HG02678 (cell line): ENCODE data around the gene ADGRV1.

Source experiments
- ATAC-seq: cut with Tn5 transposase; IDR thresholded peaks from one replicate; pipeline ENCODE4 v1.9.1; 2021; ENCODE audit warnings: mild to moderate bottlenecking, moderate library complexity; ENCODE audit not compliant: unreplicated experiment

Gene ADGRV1

DNA sequence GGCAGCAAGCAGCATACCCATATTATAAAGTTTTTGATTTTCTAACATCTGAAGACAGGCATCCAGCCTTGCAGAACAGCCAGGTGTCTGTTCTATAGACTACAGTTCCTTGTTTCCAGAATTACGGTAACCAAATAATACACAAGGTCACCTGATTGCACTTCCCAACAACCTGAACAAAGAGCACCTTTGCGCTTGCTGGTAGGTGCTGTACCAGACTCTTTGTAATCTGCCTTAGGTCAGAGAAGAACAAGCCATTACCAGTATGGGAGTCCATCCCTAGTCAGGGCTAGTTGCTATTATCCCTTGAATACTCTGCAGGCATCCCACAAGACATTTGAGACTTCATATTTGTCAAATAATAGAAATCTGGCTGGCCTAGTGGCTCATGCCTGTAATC, 568.3 kb downstream of the ADGRV1 start:
- no peak for ATAC-seq

DNA sequence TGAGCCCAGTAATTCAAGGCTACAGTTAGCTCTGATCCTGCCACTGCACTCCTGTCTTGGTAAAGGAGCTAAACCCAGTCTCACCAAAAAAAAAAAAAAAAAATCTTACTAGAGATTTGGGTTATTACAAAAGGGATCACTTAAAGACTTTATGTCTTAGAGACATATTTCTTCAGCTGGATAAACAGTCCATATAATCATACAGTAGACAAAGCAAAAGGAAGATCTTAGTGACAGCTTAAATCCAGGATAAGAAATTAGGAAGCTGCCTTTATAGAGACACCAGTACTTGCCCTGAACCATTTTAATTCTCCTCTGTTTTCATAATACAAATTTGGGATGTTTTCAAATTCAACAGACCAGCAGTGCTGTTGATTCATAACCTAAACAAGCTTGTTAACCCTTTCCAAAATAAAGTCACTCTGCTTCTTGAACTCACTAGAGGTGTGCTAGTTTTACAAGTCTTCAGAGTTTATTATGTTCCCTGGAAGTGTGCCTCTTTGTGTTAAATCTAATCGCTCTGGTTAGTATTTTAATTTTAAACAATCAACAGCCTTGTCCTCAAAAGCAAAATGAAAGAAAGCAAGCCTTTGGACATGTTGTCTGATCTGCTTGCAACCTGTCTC, 569.0 kb downstream of the ADGRV1 start:
- ATAC-seq: no peak

DNA sequence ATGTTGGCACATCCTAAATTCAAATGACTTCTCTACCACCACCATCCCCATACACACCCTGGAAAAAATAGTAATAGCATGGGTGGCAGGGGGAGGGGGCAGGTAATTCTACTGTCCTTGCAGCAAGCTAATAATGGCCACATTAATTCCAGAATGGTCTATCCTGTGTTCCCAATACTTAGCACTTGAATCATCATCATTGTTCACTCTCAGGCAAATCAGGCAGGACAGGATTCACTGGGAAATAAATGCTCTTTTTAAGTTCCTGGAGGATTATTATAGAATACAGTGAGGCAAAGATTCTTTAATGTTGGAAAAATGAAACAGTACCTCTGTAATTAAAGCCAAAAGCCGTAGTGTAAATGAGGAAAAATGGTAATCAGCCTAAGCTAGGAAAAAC, 570.0 kb downstream of the ADGRV1 start:
- no peak for ATAC-seq

DNA sequence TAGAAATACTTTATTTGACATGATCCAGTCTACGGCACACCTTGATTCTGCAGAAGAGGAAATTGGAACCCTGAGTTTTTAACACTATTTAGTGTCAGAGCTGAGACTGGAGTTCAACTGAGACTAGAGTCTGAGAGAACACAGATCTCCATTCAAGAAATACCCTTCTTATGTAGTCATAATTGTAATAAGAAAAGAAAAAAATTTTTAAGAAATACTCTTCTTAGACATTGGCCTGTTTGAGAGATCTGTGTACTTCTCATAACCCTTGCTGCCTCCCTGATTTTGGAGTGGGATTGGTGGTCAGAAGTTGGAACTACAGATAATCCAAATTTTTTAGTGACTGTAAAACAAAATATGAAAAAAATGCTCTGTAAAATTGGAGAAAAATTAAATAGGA, 571.2 kb downstream of the ADGRV1 start:
- no peak for ATAC-seq

DNA sequence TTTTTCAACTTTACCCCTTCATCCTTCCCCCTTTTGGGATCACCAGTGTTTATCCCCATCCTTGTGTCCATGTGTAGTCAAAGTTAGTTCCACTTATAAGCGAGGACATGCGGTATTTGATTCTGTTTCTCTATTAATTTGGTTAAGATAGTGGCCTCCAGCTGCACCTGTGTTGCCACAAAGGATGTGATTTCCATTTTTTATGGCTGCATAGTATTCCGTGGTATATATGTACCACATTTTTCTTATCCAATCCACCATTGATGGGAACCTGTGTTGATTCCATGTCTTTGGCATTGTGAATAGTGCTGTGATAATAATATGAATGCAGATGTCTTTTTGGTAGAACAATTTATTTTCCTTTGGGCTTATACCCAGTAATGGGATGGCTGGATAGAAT, 572.2 kb downstream of the ADGRV1 start:
- no peak for ATAC-seq

DNA sequence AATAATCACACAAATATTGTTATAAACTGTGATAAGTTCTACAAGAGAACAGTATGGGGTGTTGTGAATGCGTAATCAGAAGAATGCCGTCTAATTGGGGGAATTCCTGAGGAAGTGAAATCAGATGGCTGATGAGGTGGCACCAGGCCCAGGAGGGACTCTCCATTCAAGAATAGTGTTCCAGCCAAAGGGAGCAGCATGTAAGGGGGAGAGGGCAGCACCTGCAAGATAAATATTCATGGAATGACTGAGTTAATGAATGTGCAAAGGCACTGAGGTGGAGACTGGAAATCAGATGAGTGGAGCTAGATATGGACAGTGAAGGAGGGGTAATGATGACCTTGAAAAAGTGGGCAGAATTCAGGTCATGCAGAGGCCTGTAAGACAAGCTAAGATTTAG, 574.0 kb downstream of the ADGRV1 start:
- peak; percentile 69 for ATAC-seq

DNA sequence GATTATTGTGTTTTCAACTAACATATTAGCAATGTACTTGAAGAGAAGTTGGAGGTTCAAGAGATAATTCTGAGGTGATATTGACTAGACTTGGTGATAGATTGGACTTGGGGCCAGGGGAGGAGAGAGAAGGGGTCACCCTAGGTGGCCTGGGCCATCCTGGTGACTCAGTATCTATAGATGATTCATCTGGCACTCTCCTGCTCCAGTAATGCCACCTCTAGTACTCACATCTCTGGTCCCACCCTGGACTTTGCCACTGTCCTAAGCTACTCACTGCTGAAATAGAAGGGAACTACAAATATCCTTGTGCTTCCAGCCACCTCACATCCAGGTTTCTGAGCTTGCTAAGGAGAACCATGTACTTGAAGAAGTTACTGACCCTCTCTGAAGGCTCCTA, 574.6 kb downstream of the ADGRV1 start:
- ATAC-seq: no peak

DNA sequence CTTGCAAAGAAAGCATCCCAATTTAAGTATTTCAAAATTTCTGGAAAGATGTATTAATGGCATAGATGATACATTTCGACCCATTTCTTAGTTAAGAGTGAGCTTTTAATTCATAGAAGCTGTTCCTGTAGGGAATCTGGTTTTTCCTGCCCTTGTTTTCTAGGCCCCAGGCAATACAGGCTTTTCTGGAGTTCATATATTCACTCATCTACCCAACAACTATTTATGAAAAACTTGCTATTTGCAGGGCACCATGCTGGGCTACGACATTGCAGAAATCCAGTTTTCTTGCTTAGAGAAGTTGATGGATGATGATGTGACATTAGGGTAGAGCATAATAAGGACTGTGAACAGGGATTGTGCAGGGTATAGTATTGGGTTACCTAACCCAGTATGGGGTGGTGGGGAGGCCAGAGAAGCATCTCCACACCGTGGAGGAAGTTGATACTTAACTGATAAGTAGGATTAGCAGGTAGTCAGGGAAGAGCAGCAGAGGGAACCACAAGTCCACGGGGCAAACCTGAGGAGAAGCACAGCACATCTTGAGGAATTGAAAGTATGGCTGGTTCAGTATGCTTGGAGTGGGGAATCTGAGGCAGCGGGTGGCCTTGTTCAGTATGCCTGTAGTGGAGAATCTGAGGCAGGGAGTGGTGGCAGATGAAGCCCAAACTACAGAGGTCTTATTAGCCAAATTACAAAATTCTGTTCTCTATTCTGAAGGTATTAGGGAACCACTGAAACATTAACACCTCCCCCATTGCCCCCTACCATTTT, 577.1 kb downstream of the ADGRV1 start:
- no peak for ATAC-seq

DNA sequence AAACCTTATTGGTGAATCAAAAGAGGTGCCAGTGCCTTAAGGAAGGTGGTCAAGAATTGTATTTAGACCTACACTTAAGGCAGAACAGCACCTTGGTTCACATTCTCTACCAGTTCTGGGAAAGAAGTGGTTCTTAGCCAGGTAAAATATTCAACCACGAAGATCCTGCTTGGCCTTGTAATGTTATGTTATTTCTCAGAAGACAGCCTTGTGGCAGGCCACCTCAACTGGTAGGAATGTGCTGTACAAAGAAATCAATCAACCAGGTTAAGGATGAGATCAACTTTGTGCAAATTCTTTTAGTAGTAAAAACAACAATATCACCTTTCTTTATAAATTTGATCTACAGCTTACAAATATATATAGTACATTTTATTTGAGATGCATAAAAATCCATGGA, 577.7 kb downstream of the ADGRV1 start:
- no peak for ATAC-seq

DNA sequence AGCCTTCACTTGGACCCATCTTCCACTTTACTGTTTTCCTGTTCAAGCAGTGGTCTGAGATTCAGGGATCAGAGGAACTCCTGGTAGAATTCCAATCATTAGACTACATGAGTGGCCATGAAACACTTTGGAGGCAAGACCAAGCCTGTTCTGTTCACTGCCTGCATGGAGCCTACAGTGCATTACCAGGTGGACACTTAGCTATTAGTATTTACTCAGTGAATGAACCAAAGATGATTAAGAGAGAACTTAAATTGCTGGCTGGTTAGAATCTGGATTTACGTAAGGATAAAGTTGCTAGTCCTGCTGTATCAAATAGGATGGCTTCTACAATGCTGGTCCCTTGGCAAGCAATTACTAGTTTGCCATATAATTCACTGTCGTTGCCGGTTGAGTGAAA, 579.0 kb downstream of the ADGRV1 start:
- no peak for ATAC-seq

DNA sequence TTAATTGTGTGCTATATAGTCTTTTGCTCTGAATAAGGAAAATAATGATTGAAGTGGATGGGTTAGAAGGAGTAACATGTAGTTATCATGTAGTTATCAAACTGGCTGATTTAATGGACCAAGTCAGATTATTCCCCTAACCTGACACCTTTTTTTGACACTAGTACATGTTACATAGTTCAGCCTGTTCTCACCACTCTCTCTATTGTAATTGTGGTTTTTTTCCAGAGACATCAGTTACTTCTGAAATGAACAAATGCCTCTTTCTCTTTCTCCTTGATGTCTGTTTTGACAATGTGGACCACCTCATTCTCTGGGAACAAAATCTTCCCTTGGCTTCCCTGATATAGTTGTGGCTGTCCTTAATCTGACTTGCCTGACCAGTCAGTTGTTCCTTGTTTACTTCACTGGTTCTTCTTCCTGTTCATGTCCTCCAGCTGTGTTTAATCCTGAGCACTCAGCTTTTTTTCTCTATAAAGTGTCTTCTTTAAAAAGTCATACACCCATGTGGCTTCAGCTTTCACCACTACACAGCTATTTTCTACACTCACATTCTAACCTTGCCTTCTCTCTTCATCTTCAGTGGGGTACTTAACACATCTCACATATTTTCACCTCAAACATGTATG, 581.1 kb downstream of the ADGRV1 start:
- ATAC-seq: no peak

DNA sequence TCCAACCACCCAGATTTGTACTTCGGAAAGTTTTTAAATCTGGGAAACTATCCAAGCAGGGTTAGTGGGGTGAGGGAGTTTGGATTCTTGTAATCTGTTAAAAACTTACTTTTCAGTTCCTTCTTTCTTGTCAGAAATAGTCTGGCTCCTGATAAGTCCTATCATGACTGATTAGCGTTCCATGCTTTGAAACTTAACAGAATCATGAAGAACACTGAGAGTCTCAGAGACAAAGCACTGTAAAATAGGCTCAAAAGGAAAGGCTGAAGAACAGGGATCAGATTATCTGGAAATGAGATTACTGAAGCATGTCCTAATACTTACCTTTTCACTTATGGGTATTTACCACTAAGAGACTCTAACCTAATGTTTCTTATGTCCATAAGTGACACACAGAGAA, 582.1 kb downstream of the ADGRV1 start:
- no peak for ATAC-seq

DNA sequence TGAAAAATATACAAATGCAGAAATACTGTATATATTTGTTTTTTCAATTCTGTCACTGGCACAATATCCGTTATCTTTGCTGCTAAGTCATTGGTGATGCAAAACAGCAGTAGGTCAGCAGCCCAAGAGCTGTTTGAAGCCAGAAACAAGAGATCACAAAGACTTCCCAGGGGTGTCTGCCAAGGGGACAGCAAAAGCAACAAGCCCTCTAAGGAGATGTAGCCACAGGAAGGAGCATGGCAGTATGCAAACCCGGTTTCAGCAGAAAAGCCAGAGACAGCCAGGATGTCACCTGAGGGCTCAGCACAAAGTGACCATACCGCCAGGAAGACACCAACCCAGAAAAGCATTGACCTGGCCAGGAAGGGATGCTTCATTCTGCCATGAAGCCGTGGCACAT, 583.0 kb downstream of the ADGRV1 start:
- no peak for ATAC-seq

DNA sequence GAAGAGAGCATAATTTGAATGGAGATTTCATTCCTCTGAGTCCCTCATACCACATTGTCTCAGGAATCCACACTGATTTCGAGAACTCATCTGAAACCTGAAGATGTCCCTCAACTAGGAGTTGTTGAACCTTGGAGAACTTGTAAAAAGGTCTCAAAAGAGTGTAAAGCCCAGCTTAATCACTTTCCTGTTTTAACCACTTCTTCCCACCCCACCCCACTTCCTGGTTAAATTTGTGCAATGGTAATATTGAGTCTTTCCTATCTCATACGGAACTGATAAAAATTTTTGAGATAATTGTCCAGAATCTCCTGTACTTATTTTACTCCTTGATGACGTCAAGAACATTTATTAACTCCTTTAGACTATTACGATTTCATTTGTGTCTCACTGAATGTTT, 583.8 kb downstream of the ADGRV1 start:
- ATAC-seq: no peak

DNA sequence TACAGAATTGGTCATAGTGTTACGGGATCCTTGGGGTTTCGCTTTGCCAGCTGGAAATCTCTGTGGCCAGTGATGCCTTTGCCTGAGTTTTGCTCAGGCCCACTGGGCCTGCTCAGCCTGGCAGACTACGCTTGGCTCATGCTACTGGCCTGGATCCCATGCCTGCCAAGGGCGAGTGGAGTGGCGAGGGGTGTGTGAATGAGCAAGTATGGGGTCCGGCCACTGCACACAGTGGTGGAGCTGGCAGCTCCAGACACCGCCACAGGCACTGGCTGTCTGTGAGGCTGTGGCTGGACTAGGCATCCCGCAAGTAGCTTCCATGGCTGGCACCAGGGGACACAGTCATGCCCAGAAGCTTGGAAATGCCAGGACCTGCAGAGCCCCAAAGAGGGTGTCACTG, 584.2 kb downstream of the ADGRV1 start:
- ATAC-seq: no peak

DNA sequence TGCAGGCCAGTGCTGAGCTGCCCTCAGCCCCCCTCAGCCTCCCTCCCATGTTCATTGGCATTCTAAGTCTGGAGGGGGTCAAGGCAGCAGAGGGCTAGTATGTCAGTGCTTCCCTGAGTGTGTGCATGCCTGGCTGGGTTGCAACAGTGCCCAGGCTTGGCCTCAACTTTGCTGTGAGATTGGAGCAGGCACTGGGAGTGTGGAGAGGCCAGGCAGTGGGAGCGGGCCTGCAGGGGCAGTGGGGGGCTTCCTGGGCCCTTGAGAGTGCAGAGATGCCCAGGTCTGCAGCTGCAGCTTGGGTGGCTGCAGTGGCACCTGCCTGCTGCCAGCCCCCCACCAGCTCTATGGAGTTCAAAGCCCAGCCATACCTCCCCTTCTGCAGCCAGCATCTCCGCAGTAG, 585.2 kb downstream of the ADGRV1 start:
- ATAC-seq: no peak

DNA sequence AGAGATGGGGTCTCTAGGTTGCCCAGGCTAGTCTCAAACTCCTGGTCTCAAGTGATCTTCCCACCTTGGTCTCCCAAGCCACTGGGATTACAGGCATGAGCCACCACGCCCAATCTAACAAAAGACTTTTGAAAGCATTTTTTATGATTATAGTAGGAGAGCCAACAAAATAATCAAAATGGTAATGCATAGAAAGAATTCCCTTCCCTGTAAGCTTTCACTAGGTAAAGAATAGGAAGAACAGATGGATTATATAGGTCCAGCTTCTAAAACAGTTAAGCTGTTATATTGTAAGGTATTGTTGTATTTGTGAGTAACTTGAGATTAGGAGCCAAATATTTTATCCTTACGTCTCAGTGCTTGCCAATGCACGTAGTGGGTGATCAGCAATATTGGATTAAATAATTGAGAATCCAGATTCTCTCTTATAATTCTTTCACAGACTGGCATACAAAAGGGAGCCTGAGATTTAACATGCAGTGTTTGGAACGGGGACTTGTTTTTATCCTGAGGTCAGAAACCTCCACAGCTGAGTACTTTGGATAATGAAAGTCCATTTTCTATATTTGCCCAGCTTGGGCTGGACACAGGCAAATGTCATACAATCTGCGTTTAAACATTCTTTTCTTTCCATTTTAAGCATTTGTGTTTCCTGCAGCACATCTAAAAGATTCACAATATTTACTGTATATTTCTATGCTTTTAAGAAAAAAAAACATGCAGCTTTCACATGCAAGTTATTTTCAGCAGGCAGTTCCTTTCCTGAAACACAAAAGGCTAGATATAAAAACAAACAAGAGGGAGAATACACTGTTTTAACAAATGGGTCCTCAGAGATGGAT, 586.1 kb downstream of the ADGRV1 start:
- no peak for ATAC-seq

DNA sequence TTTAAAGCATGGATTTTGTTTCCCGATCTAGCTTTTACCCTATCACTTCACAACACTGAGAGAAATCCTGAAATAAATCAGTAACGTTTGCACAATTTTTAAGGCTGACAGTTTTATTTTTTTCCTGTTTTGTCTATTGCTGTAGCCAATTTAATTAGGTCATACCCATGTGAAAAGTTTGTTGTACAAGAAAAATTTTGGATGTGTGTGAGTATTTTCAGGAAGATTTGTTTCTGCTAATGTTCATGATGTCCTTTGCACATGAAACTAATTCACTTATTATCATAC, 586.7 kb downstream of the ADGRV1 start:
- ATAC-seq: no peak

DNA sequence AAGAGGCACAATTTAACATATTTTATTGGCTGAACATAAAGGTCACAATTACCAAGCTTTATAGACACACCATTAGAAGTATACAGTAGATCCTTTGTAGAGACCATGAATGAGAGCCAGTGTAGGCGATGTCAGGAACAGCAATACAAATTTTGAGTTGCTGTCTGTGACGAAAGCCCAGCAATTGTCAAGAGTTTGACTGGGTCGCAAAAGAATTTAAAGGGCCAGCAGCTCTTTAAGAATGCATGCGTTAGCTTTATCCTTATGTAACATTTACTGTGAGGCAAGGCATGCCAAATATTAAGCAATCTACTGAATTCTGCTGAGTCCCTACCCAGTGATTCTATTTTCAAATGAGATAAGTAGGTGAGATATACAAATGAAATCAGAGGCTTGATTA, 587.6 kb downstream of the ADGRV1 start:
- ATAC-seq: no peak

DNA sequence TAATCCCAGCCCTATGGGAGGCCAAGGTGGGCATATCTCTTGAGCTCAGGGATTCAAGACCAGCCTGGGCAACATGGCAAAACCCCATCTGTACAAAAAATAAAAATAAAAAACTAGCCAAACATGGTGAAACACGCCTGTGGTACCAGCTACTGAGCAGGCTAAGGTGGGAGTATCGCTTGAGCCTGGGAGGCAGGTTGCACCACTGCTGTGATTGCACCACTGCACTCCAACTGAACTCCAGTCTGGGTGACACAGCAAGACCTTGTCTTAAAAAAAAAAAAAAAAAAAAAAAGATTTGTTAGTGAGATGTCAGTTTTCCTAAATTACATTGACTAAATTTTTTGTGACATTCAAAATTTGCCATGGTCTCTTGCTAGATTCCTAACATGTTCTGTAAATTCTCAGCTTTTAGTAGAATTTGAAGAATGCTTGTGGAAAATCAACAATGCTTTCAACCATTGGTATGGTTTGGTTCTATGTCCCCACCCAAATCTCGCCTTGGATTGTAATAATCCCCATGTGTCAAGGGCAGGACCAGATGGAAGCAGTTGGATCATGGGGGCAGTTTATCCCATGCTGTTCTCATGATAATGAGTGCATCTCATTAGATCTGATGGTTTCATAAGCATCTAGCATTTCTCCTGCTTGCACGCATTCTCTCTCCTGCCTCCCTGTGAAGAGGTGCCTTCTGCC, 588.5 kb downstream of the ADGRV1 start:
- no peak for ATAC-seq

DNA sequence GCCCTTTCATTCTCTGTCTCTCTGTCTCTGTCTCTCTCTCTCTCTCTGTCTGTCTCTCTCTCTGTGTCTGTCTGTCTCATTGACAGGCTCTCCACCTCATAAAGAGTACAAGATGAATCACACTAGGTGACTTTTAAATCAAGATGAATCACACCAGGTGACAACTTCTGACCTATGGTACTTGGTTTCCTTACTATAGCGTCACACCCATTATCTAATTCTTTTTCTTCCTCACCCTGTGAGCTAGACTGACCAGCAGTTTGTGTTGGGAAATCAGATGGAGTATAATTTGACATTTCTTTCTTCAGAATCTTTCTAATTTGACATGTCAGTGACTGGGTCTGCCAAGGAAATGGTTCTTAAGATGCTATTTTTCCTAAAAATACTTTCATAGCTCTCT, 591.6 kb downstream of the ADGRV1 start:
- no peak for ATAC-seq
